ENCODE results near the gene UFD1.

GRCh38 chr22:19496324-19496630, 17.3 kb upstream of the UFD1 start:
- no peak for TF ChIP-seq EP300 (IDR thresholded peaks at IDR 0.05)
- no peak for TF ChIP-seq CTCF (IDR thresholded peaks at IDR 0.05)
